ENCODE results near the gene TBC1D2. TPM values are rescaled to one million over a fixed set of nuclear protein-coding genes. Genes with fewer than 3 reads are reported as not detected.

The TBC1D2 gene
- total RNA-seq, 1 donor from 2014 or later, result 23.7 TPM

GRCh38 chr9:98302150-98302549, 46.7 kb upstream of the TBC1D2 start:
- H3K36me3 Mint-ChIP-seq (ENCODE audit: unreplicated experiment), result no peaks in the 10 kb centered on the region
- TF ChIP-seq CTCF (IDR thresholded peaks at IDR 0.05), result no peak
- no peak for DNase-seq (ENCODE audit: extremely low spot score, unreplicated experiment)

GRCh38 chr9:98300611-98301010, 45.2 kb upstream of the TBC1D2 start:
- H3K4me3 Mint-ChIP-seq (ENCODE audit: unreplicated experiment), result no peak overlapping the region
- TF ChIP-seq CTCF (IDR thresholded peaks at IDR 0.05), result no peak
- peaks cover 18% of the 10 kb centered on the region for H3K27me3 Mint-ChIP-seq (ENCODE audit: unreplicated experiment)
- H3K4me1 Mint-ChIP-seq (ENCODE audit: unreplicated experiment), result no peaks in the 10 kb centered on the region
- H3K27ac Mint-ChIP-seq (ENCODE audit: unreplicated experiment), result no peak overlapping the region
- no peak for DNase-seq (ENCODE audit: extremely low spot score, unreplicated experiment)
- H3K36me3 Mint-ChIP-seq (ENCODE audit: unreplicated experiment), result no peaks in the 10 kb centered on the region
- H3K9me3 Mint-ChIP-seq (ENCODE audit: unreplicated experiment), result no peaks in the 10 kb centered on the region

More at GRCh38 chr9:98302150-98302549, 46.7 kb upstream of the TBC1D2 start:
- Mint-ChIP-seq H3K27me3 (ENCODE audit: unreplicated experiment) (peaks cover 12% of the 10 kb centered on the region), H3K4me1 (ENCODE audit: unreplicated experiment) (no peaks in the 10 kb centered on the region), H3K4me3 (ENCODE audit: unreplicated experiment) (no peak overlapping the region), H3K27ac (ENCODE audit: unreplicated experiment) (no peak overlapping the region), H3K9me3 (ENCODE audit: unreplicated experiment) (no peaks in the 10 kb centered on the region)

GRCh38 chr9:98298476-98298875, 43.0 kb upstream of the TBC1D2 start:
- Mint-ChIP-seq H3K9me3 (ENCODE audit: unreplicated experiment) (no peaks in the 10 kb centered on the region), H3K36me3 (ENCODE audit: unreplicated experiment) (no peaks in the 10 kb centered on the region), H3K4me1 (ENCODE audit: unreplicated experiment) (no peaks in the 10 kb centered on the region), H3K4me3 (ENCODE audit: unreplicated experiment) (no peak overlapping the region), H3K27ac (ENCODE audit: unreplicated experiment) (no peak overlapping the region), H3K27me3 (ENCODE audit: unreplicated experiment) (peaks cover 36% of the 10 kb centered on the region)
- TF ChIP-seq CTCF (IDR thresholded peaks at IDR 0.05), result no peak
- DNase-seq (ENCODE audit: extremely low spot score, unreplicated experiment), result no peak

- no peaks in the 10 kb centered on the region for H3K9me3 Mint-ChIP-seq (ENCODE audit: unreplicated experiment)
- DNase-seq (ENCODE audit: extremely low spot score, unreplicated experiment), result no peak
These were observed 40.4 kb upstream of the TBC1D2 start for GRCh38 chr9:98295824-98296223.

GRCh38 chr9:98291820-98292219, 36.4 kb upstream of the TBC1D2 start:
- no peak for TF ChIP-seq CTCF (IDR thresholded peaks at IDR 0.05)
- no peak for DNase-seq (ENCODE audit: extremely low spot score, unreplicated experiment)
- no peak overlapping the region for H3K4me3 Mint-ChIP-seq (ENCODE audit: unreplicated experiment)
- no peak overlapping the region for H3K27ac Mint-ChIP-seq (ENCODE audit: unreplicated experiment)
- no peaks in the 10 kb centered on the region for H3K36me3 Mint-ChIP-seq (ENCODE audit: unreplicated experiment)
- peaks cover 75% of the 10 kb centered on the region for H3K27me3 Mint-ChIP-seq (ENCODE audit: unreplicated experiment)
- no peaks in the 10 kb centered on the region for H3K4me1 Mint-ChIP-seq (ENCODE audit: unreplicated experiment)
- H3K9me3 Mint-ChIP-seq (ENCODE audit: unreplicated experiment), result no peaks in the 10 kb centered on the region

More at GRCh38 chr9:98295824-98296223, 40.4 kb upstream of the TBC1D2 start:
- no peak for TF ChIP-seq CTCF (IDR thresholded peaks at IDR 0.05)
- no peaks in the 10 kb centered on the region for H3K4me1 Mint-ChIP-seq (ENCODE audit: unreplicated experiment)
- H3K36me3 Mint-ChIP-seq (ENCODE audit: unreplicated experiment), result no peaks in the 10 kb centered on the region
- no peak overlapping the region for H3K27ac Mint-ChIP-seq (ENCODE audit: unreplicated experiment)
- peaks cover 60% of the 10 kb centered on the region for H3K27me3 Mint-ChIP-seq (ENCODE audit: unreplicated experiment)
- no peak overlapping the region for H3K4me3 Mint-ChIP-seq (ENCODE audit: unreplicated experiment)
